Calu3 (cell line): ENCODE data around the gene DNAI1. TPM values are rescaled to one million over a fixed set of nuclear protein-coding genes. Genes with fewer than 3 reads are reported as not detected.

Experiments used
- BruUV-seq: library from RNA; stranded (reverse); fragments of 400-500 nt; replicated peaks from 2 replicates; lab custom pipeline; 2021; lab: Mats Ljungman, UMichigan
- CTCF ChIA-PET: fragments of 300-600 bp; sonication (Branson Sonifier 250); formaldehyde crosslinking; loops from one replicate; lab custom pipeline; 2022; ENCODE audit warnings: antibody characterized with exemption; lab: Charles Lee
- DNase-seq: peaks from one replicate; pipeline ENCODE4 v3.0.0; 2022
- H3K27ac Mint-ChIP-seq: one replicate; pipeline ENCODE4 v1.8.0; 2022; ENCODE audit warnings: mixed read lengths; ENCODE audit not compliant: unreplicated experiment
- H3K27me3 Mint-ChIP-seq: one replicate; pipeline ENCODE4 v1.8.0; 2022; ENCODE audit warnings: mixed read lengths; ENCODE audit not compliant: unreplicated experiment
- H3K36me3 Mint-ChIP-seq: one replicate; pipeline ENCODE4 v1.8.0; 2022; ENCODE audit warnings: mild to moderate bottlenecking, moderate library complexity, mixed read lengths; ENCODE audit not compliant: insufficient read depth, unreplicated experiment
- H3K4me1 Mint-ChIP-seq: one replicate; pipeline ENCODE4 v1.8.0; 2022; ENCODE audit warnings: mild to moderate bottlenecking, low read depth, mixed read lengths; ENCODE audit not compliant: unreplicated experiment
- H3K4me3 Mint-ChIP-seq: one replicate; pipeline ENCODE4 v1.8.0; 2022; ENCODE audit warnings: mild to moderate bottlenecking, low read depth, moderate library complexity, mixed read lengths; ENCODE audit not compliant: unreplicated experiment
- H3K9me3 Mint-ChIP-seq: one replicate; pipeline ENCODE4 v1.8.0; 2022; ENCODE audit warnings: low read depth, mixed read lengths; ENCODE audit not compliant: unreplicated experiment
- CTCF ChIP-seq: fragments of 200-600 bp; IDR thresholded peaks from one replicate; pipeline ENCODE4 v1.8.0; 2022; ENCODE audit warnings: antibody characterized with exemption; ENCODE audit not compliant: unreplicated experiment
- intact Hi-C: fragments of 100-400 bp; cut with micrococcal nuclease; formaldehyde crosslinking; loops from one replicate; pipeline ENCODE4 v1.10.0; 2022; ENCODE audit not compliant: unreplicated experiment
- total RNA-seq: library from RNA; stranded (reverse); gene quantifications from 2 replicates; pipeline ENCODE4 v1.2.3, GENCODE V29; 2022

Gene DNAI1
- total RNA-seq, 1 experiment from 2014 or later, result not detected

DNA sequence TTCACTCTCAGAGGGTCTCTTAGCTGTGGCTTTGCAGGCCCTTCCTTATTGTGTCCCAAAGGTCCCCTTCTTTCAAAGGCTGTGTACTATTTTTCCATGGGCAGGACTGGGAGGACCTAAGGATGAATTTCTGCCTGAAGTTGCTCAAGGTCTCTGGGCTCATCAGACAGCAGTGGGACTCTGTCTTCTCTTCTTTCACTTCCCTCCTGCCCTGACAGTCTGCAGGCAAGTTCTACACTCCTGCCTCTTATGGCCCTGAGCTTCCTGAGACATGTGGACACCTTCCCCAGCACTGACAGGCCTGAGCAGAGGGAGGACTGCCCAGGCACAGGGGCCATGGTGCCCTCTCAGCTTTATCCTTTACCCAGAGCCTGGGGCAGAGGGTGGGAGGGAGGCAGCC lies 49.4 kb downstream of the DNAI1 start:
- TF ChIP-seq CTCF, result no peak
- intact Hi-C loops, result no loop called here
- no TSS peak for BruUV-seq
- Mint-ChIP-seq H3K4me3 (no peak overlapping the region), H3K9me3 (no peaks in the 10 kb centered on the region), H3K27me3 (peaks cover 91% of the 10 kb centered on the region), H3K36me3 (no peaks in the 10 kb centered on the region), H3K27ac (no peak overlapping the region), H3K4me1 (no peaks in the 10 kb centered on the region)
- no peak for DNase-seq
- CTCF ChIA-PET, result no interaction called here

DNA sequence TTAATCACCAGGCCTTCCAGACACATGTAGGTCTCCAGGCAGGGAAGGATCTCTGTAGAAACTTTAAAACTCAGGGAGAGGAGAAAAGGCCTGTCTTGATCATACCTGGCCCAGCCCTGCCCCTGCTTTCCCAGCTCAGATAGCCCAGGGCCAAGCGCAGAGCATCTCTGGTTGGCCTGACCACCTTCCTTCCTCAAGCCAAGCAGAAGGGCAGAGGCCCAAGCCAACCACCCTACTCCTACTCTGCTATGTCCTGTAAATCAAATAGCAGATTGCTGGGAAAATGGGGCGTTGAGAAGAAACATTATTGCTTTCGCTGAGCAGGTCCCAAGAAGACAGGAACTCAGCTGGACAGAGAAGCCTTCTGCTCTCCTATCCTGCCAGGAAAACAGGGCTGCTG lies 49.9 kb downstream of the DNAI1 start:
- H3K27me3 Mint-ChIP-seq, result peaks cover 86% of the 10 kb centered on the region
- intact Hi-C loops, result no loop called here
- H3K9me3 Mint-ChIP-seq, result no peaks in the 10 kb centered on the region
- CTCF ChIA-PET, result no interaction called here
- H3K4me1 Mint-ChIP-seq, result no peaks in the 10 kb centered on the region
- H3K36me3 Mint-ChIP-seq, result no peaks in the 10 kb centered on the region
- DNase-seq, result no peak
- no peak for TF ChIP-seq CTCF
- no peak overlapping the region for H3K27ac Mint-ChIP-seq
- no TSS peak for BruUV-seq
- H3K4me3 Mint-ChIP-seq, result no peak overlapping the region

- no peaks in the 10 kb centered on the region for H3K9me3 Mint-ChIP-seq
- TF ChIP-seq CTCF, result no peak
- no peaks in the 10 kb centered on the region for H3K36me3 Mint-ChIP-seq
- no peaks in the 10 kb centered on the region for H3K4me1 Mint-ChIP-seq
- no TSS peak for BruUV-seq
- CTCF ChIA-PET, result no interaction called here
- peaks cover 81% of the 10 kb centered on the region for H3K27me3 Mint-ChIP-seq
- DNase-seq, result no peak
- H3K4me3 Mint-ChIP-seq, result no peak overlapping the region
- H3K27ac Mint-ChIP-seq, result no peak overlapping the region
- intact Hi-C loops, result no loop called here
Measured at GRCh38 chr9:34508951-34509350, 50.3 kb downstream of the DNAI1 start.

- Mint-ChIP-seq H3K4me3 (no peak overlapping the region), H3K9me3 (no peaks in the 10 kb centered on the region), H3K27me3 (peaks cover 79% of the 10 kb centered on the region), H3K27ac (no peak overlapping the region), H3K36me3 (no peaks in the 10 kb centered on the region), H3K4me1 (no peaks in the 10 kb centered on the region)
- CTCF ChIA-PET, result no interaction called here
- DNase-seq, result no peak
- no TSS peak for BruUV-seq
- intact Hi-C loops, result no loop called here
- no peak for TF ChIP-seq CTCF
Measured at GRCh38 chr9:34510497-34511468, 52.2 kb downstream of the DNAI1 start.
